ENCODE results near the gene HLA-DRA.
"Not testable (repeated sequence)": the region's sequence is repeated elsewhere in the genome, so short reads cannot be mapped to it uniquely, and the experiment has no call there.

Gene HLA-DRA

GRCh38 chr6:32430179-32430578 lies 9.5 kb upstream of the HLA-DRA start:
- no peak for DNase-seq (ENCODE audit: low read depth in 2 of 3, low spot score in 1 of 3)

- DNase-seq (ENCODE audit: low read depth in 2 of 3, low spot score in 1 of 3) = no peak
These were observed 8.5 kb upstream of the HLA-DRA start for GRCh38 chr6:32431142-32431541.

DNA sequence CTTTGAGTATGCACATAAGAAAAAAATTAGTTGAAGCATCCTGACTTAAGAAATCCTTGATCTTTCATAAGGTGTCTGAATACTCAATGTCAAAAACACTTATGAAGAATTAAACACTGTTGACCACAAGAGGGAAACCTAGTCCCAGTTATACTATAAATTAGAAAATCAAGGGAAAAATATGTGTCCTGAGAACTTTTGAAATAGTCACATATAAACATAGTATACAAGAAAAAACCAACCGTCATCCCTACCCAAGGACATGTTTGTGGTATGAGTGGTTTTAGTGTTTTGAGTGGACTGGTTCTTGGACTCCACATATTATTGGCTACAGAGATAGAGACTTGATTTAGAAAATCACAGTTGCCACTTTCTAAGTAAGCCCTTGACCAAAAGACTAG lies 7.6 kb upstream of the HLA-DRA start:
- no peak for DNase-seq (ENCODE audit: low read depth in 2 of 3, low spot score in 1 of 3)

GRCh38 chr6:32433950-32434349 lies 5.7 kb upstream of the HLA-DRA start:
- DNase-seq (ENCODE audit: low read depth in 2 of 3, low spot score in 1 of 3) = not testable (repeated sequence)

- DNase-seq (ENCODE audit: low read depth in 2 of 3, low spot score in 1 of 3) = no peak
These were observed 3.5 kb upstream of the HLA-DRA start for GRCh38 chr6:32436186-32436585.

DNA sequence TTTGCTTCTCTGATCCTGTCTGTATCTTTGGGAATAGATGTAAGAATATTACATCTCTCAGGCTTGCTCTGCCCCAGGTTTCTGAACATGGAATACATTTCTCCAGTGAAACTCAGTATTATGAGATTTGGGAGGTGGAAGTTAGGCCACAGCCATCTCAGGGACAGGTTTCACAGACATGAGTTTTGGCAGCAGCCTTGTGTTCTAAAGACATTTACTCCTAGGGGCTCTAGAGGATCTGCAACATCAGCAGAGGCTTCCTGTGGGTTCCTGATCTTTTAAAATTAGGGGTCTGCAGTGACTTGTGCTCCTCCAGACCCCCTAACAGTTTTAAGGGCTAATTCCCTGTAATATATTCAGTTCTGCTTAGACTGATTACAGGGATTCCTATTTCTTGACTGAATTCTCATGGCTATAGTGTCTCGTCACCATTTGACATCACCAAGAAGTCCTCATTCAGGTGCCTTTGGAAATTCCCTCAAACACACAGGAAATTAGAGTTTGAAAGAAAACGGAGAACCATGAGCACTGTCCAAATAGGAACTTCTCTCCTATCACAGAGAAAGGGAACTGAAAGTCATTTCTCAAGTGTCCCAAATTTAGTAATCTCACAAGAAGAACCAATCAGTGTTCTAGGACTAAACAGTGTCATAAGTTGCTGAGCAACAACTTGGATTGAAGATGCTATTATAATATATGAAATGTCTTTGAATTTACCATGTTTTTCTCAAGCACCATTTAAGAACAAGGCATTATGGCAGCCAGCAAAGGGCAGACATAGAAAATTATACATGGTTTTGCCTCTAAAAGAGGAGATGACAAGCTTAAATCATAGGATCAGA lies 2.5 kb upstream of the HLA-DRA start:
- DNase-seq (ENCODE audit: low read depth in 2 of 3, low spot score in 1 of 3) = no peak

GRCh38 chr6:32439139-32439538 lies 548 bp upstream of the HLA-DRA start:
- no peak for DNase-seq (ENCODE audit: low read depth in 2 of 3, low spot score in 1 of 3)

- no peak for DNase-seq (ENCODE audit: low read depth in 2 of 3, low spot score in 1 of 3)
These were observed 2.6 kb downstream of the HLA-DRA start for GRCh38 chr6:32442243-32442667.

DNA sequence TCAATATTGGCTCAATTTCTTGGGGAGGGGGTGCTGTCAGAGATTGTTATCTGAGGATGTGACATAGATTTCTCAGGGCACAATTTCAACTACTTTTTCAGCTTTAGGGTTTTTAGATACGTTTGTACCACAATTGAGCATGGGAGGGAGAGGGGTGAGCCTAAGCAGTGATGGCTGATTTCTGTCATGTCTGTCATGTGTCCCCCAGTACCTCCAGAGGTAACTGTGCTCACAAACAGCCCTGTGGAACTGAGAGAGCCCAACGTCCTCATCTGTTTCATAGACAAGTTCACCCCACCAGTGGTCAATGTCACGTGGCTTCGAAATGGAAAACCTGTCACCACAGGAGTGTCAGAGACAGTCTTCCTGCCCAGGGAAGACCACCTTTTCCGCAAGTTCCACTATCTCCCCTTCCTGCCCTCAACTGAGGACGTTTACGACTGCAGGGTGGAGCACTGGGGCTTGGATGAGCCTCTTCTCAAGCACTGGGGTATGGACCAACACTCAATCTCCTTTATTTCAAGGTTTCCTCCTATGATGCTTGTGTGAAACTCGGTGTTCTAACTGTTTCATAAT lies 3.4 kb downstream of the HLA-DRA start:
- DNase-seq (ENCODE audit: low read depth in 2 of 3, low spot score in 1 of 3) = no peak

DNA sequence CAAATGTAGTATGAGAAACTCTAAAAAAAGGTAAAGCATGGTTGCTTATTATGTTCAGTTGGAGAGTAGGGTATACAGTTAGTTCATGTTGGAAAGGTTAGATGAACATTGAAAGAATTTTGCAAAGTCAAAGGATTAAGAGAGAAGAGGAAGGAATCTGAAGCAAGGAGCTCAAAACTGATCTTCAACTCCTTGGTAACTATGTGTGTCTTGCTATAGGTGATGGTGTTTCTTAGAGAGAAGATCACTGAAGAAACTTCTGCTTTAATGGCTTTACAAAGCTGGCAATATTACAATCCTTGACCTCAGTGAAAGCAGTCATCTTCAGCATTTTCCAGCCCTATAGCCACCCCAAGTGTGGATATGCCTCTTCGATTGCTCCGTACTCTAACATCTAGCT lies 4.7 kb downstream of the HLA-DRA start:
- DNase-seq (ENCODE audit: low read depth in 2 of 3, low spot score in 1 of 3) = no peak

DNA sequence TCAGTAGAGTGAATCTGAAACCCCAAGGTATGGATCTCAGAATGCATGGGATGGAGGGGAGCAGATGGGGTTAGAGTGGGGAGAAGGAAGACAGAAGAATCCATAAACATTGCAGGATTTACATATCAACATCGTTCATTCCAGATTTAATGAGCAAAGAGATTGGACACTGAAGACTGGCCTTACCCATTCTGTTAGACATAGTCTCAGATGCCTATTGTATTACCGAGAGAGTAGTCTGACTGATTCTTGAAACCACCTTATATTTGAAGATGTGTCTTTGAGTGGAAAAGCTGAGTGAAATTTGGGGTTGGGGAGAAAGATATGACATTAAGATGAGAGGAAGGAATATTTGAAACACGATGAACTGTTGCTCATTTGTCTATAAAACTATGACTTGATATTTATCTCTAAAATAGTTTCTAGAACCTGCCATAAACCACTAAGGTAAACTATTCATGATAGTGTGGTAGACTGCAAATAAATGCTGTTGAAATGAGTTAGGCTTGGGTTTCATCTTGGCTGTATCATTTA lies 5.7 kb downstream of the HLA-DRA start:
- no peak for DNase-seq (ENCODE audit: low read depth in 2 of 3, low spot score in 1 of 3)

DNA sequence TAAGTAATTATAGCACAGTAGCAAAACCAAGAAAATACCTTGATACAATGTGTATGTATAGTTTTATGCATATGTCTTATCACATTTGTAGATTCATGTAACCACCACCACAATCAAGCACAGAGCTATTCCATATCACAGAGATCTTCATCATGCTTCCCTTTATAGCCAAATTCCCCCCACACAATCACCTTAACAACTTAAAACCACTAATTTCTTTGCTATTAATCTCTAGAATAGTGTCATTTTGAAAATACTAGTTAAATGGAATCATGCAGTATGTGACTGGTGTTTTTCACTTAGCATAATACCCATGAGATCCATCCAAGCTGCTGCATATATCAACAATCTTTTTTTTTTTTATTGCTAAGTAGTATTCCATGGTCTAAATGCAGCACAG lies 8.2 kb downstream of the HLA-DRA start:
- no peak for DNase-seq (ENCODE audit: low read depth in 2 of 3, low spot score in 1 of 3)

DNA sequence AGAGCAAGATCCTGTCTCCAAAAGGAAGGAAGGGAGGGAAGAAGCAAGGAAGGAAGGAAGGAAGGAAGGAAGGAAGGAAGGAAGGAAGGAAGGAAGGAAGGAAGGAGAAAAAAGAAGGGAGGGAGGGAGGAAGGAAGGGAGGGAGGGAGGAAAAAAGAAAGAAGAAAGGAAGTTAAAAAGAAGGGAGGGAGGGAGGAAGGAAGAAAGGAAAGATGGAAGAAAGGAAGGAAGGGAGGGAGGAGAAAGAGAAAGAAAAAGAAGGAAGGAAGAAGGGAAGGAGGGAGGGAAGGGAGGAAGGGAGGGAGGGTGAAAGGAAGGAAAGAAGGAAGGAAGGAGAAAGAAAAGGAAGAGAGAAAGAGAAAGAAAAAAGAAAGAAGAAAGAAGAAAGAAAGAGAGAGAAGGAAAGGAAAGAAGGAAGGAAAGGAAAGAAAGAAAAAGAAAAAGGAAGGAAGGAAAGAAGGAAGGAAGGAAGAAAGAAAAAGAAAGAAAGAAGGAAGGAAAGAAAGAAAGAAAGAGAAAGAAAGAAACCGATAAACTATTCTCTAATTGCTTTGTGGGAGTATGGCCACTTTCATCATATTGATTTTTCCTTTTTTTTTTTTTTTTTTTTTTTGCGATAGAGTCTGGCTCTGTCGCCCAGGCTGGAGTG lies 9.5 kb downstream of the HLA-DRA start:
- no peak for DNase-seq (ENCODE audit: low read depth in 2 of 3, low spot score in 1 of 3)

GRCh38 chr6:32457054-32457453 lies 17.4 kb downstream of the HLA-DRA start:
- DNase-seq (ENCODE audit: low read depth in 2 of 3, low spot score in 1 of 3) = no peak

DNA sequence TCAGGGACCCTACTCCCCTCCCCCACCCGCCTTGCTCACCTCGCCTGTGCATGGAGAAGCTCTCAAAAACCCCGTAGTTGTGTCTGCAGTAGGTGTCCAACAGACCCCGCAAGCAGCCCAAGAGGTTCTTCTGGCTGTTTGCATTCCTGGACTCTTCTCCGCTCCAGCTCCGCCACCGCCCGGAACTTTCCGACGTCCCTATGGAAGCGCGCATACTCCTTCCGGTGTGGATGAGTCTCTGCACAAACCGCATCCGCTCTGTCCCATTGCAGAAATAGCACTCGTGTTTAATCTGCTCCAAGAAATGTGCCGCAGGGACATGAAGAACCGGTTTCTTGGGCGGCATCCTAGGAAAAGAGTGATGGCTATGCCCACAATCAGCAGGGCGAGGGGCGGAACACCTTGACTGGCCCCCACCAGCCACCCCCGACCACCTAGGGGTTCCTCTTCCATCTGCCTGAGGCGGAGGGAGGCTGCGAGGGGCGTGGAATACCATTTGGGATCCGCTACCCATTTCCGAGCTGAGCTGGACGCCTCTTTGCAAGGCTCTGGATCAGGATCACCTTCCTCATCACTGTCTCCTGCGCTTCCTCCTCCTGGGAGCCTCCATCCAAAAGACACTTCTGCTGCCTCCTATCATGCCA lies 20.2 kb downstream of the HLA-DRA start:
- no peak for DNase-seq (ENCODE audit: low read depth in 2 of 3, low spot score in 1 of 3)

- DNase-seq (ENCODE audit: low read depth in 2 of 3, low spot score in 1 of 3) = no peak
These were observed 20.8 kb downstream of the HLA-DRA start for GRCh38 chr6:32460528-32460927.

GRCh38 chr6:32461493-32461892 lies 21.8 kb downstream of the HLA-DRA start:
- no peak for DNase-seq (ENCODE audit: low read depth in 2 of 3, low spot score in 1 of 3)

- peak; percentile 38 to 61 (median 57) for DNase-seq (ENCODE audit: low read depth in 2 of 3, low spot score in 1 of 3)
These were observed 22.9 kb downstream of the HLA-DRA start for GRCh38 chr6:32462609-32463008.

- not testable (repeated sequence) for DNase-seq (ENCODE audit: low read depth in 2 of 3, low spot score in 1 of 3)
These were observed 28.2 kb downstream of the HLA-DRA start for GRCh38 chr6:32467743-32468503.

DNA sequence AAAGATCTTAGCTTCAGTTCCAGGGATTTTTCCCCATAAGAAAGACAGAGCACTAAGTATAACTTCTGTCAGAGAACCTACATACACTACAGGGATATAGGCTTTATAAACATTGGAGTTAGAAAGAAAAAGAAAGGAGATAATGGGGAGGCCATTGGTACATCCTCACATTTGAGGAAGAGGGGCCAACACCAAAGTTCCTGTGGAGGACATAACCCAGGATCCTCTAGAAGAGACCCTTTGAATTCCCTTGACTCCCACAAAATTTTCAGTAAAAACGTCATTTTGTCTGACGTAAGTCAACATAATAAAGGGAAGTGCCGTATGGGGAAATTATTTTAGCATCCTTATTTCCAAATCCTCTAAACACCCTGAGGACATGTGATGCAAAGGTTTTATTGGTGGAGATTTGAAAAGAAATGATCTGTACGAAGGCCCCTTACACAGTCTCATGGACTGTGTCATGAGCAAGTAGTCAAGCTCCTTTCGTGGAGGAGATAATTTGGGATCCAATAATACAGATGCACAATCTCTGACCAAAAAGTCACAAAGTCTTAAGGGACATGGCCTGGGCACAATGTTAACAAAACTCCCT lies 33.2 kb downstream of the HLA-DRA start:
- no peak for DNase-seq (ENCODE audit: low read depth in 2 of 3, low spot score in 1 of 3)
